Liver (tissue), 9 donors: Measurements from ENCODE around the gene ARHGEF12. TPM values are rescaled to one million over a fixed set of nuclear protein-coding genes. Genes with fewer than 3 reads are reported as not detected.

Experiments used
- DNase-seq: peaks from one replicate; pipeline ENCODE4 v3.0.0-alpha.2; 2017; ENCODE audit warnings: low spot score
- H3K27ac ChIP-seq, 2 donors: one replicate each; pipeline ENCODE4 v1.7.0; 2013; ENCODE audit warnings: inconsistent platforms in 2 of 2, low read length in 2 of 2, control low read depth in 1 of 2, low read depth in 1 of 2, mild to moderate bottlenecking in 1 of 2
- H3K27me3 ChIP-seq, 4 donors: one replicate each; pipeline versions ENCODE4 v1.6.1 to v1.7.0; 2013; ENCODE audit warnings: low read length in 3 of 4, inconsistent platforms in 1 of 4, mild to moderate bottlenecking in 1 of 4, moderate library complexity in 1 of 4; ENCODE audit not compliant: control insufficient read depth in 4 of 4, insufficient read depth in 4 of 4
- H3K36me3 ChIP-seq, 4 donors: one replicate each; pipeline versions ENCODE4 v1.6.1 to v1.7.0; 2013; ENCODE audit warnings: low read length in 3 of 4, mild to moderate bottlenecking in 3 of 4, low read depth in 1 of 4, moderate library complexity in 1 of 4; ENCODE audit not compliant: control insufficient read depth in 4 of 4, insufficient read depth in 3 of 4
- H3K4me1 ChIP-seq, 4 donors: one replicate each; pipeline versions ENCODE4 v1.6.1 to v1.7.0; 2013; ENCODE audit warnings: low read length in 3 of 4, mild to moderate bottlenecking in 3 of 4, moderate library complexity in 1 of 4; ENCODE audit not compliant: control insufficient read depth in 4 of 4, insufficient read depth in 4 of 4
- H3K4me3 ChIP-seq, 3 donors: one replicate each; pipeline versions ENCODE4 v1.6.1 to v1.7.0; 2013; ENCODE audit warnings: low read length in 3 of 3, control low read depth in 1 of 3, low read depth in 1 of 3, mild to moderate bottlenecking in 1 of 3
- H3K9ac ChIP-seq, 2 donors: one replicate each; pipeline ENCODE4 v1.7.0; 2013; ENCODE audit warnings: low read length in 2 of 2, mild to moderate bottlenecking in 2 of 2, moderate library complexity in 2 of 2, control low read depth in 1 of 2, low read depth in 1 of 2
- H3K9me3 ChIP-seq, 4 donors: one replicate each; pipeline versions ENCODE4 v1.6.1 to v1.7.0; 2013; ENCODE audit warnings: low read length in 3 of 4; ENCODE audit not compliant: control insufficient read depth in 4 of 4
- CTCF ChIP-seq: fragments of 150-350 bp; IDR thresholded peaks from 2 replicates; pipeline ENCODE4 v1.5.1; 2017; ENCODE audit warnings: improper control_type of control experiment, low read depth, low read length; ENCODE audit not compliant: missing input control
- EGR1 ChIP-seq, 2 donors: IDR thresholded peaks; 2 replicates each; pipeline ENCODE4 v1.6.1; 2016 to 2018; ENCODE audit warnings: antibody characterized with exemption in 2 of 2, low read depth in 2 of 2
- FOXA1 ChIP-seq: IDR thresholded peaks from 2 replicates; pipeline ENCODE4 v1.6.1; 2016; ENCODE audit warnings: antibody characterized with exemption
- FOXA2 ChIP-seq: IDR thresholded peaks from 2 replicates; pipeline ENCODE4 v1.6.1; 2016; ENCODE audit warnings: antibody characterized with exemption
- GABPA ChIP-seq, 2 donors: IDR thresholded peaks in 1 of 2; conservative IDR thresholded peaks in 1 of 2; 2 replicates each; pipeline ENCODE4 v1.6.1; 2016; ENCODE audit warnings: antibody characterized with exemption in 2 of 2, mild to moderate bottlenecking in 1 of 2, moderate library complexity in 1 of 2
- HNF4A ChIP-seq, 2 donors: conservative IDR thresholded peaks; 2 replicates each; pipeline ENCODE4 v1.6.1; 2016; ENCODE audit warnings: antibody characterized with exemption in 2 of 2, mild to moderate bottlenecking in 2 of 2
- HNF4G ChIP-seq: IDR thresholded peaks from 2 replicates; pipeline ENCODE4 v1.6.1; 2016; ENCODE audit warnings: antibody characterized with exemption
- JUND ChIP-seq, 2 donors: IDR thresholded peaks; 2 replicates each; pipeline ENCODE4 v1.6.1; 2016; ENCODE audit warnings: antibody characterized with exemption in 2 of 2
- MAX ChIP-seq: IDR thresholded peaks from 2 replicates; pipeline ENCODE4 v1.6.1; 2016; ENCODE audit warnings: antibody characterized with exemption
- NR2F2 ChIP-seq: IDR thresholded peaks from 2 replicates; pipeline ENCODE4 v1.6.1; 2016; ENCODE audit warnings: antibody characterized with exemption
- REST ChIP-seq: IDR thresholded peaks from 2 replicates; pipeline ENCODE4 v1.6.1; 2016; ENCODE audit warnings: antibody characterized with exemption, mild to moderate bottlenecking
- RXRA ChIP-seq, 2 donors: IDR thresholded peaks; 2 replicates each; pipeline ENCODE4 v1.6.1; 2017 to 2018; ENCODE audit warnings: antibody characterized with exemption in 2 of 2, mild to moderate bottlenecking in 1 of 2
- SP1 ChIP-seq: IDR thresholded peaks from 2 replicates; pipeline ENCODE4 v1.6.1; 2018; ENCODE audit warnings: antibody characterized with exemption, mild to moderate bottlenecking
- TAF1 ChIP-seq: conservative IDR thresholded peaks from 2 replicates; pipeline ENCODE4 v1.6.1; 2016; ENCODE audit warnings: antibody characterized with exemption, mild to moderate bottlenecking
- WGBS: extraction: QIAGEN DNeasy Blood & Tissue Kit; methylation state at CpG from one replicate; pipeline ENCODE4 v1.1.7; 2013; 5-methylcytosine and 5-hydroxymethylcytosine counted together
- polyA plus RNA-seq, 2 donors: library from polyadenylated mRNA; stranded (reverse) in 1 of 2; unstranded in 1 of 2; fragments of 200-250 nt in 1 of 2; fragments of >200 nt in 1 of 2; fragmentation: Nextera tagmentation in 1 of 2; extraction: Ambion mirVana in 1 of 2; gene quantifications; one replicate each; pipeline versions ENCODE4 v1.2.1 to v1.2.3, GENCODE V29; 2013 to 2015
- total RNA-seq, 2 donors: library from RNA; depleted of rRNA; stranded (reverse); fragments of >200 nt; gene quantifications; one replicate each; pipeline ENCODE4 v1.2.3, GENCODE V29; 2014
- donor health status: healthy.
- donor health status: healthy.
- donor health status: healthy.
- donor health status: healthy.
- donor health status: healthy.

Gene ARHGEF12
- total and polyA plus RNA-seq, 4 donors, result 28.0 to 169 (median 53.9) TPM

GRCh38 chr11:120342226-120342625, 6.0 kb downstream of the ARHGEF12 start:
- DNase-seq, result no peak
- Histone ChIP-seq H3K4me3 (no peak overlapping the region), H3K4me1 (peaks cover 7 to 51% (median 29%) of the 10 kb centered on the region in 4 donors), H3K36me3 (no peaks in the 10 kb centered on the region), H3K27me3 (no peaks in the 10 kb centered on the region), H3K9me3 (no peaks in the 10 kb centered on the region), H3K27ac (peak overlapping the region; percentile 7 to 13), H3K9ac (no peak overlapping the region)
- TF ChIP-seq TAF1, result no peak
- no peak for TF ChIP-seq GABPA (IDR thresholded peaks at IDR 0.05 in 1 of 2, conservative IDR thresholded peaks at IDR 0.05 in 1 of 2)
- TF ChIP-seq HNF4A (conservative IDR thresholded peaks at IDR 0.05), result no peak
- TF ChIP-seq FOXA2, result no peak
- WGBS, result 74% methylated on average over 3 of the region's 3 CpGs

- no peak for DNase-seq
- Histone ChIP-seq H3K27ac (peak overlapping the region; percentile 7 to 13), H3K36me3 (no peaks in the 10 kb centered on the region), H3K4me1 (peaks cover 7 to 54% (median 33%) of the 10 kb centered on the region in 4 donors), H3K9me3 (no peaks in the 10 kb centered on the region), H3K4me3 (no peak overlapping the region), H3K27me3 (no peaks in the 10 kb centered on the region), H3K9ac (no peak overlapping the region)
- WGBS, result 79% methylated on average over 3 of the region's 3 CpGs
- TF ChIP-seq NR2F2 (no peak), EGR1 (IDR thresholded peaks at IDR 0.05; ENCODE audit: low read depth in 2 of 2) (no peak), REST (no peak), GABPA (IDR thresholded peaks at IDR 0.05 in 1 of 2, conservative IDR thresholded peaks at IDR 0.05 in 1 of 2) (no peak), TAF1 (no peak), FOXA2 (no peak), RXRA (IDR thresholded peaks at IDR 0.05) (no peak), CTCF (no peak), JUND (IDR thresholded peaks at IDR 0.05) (no peak), FOXA1 (no peak), SP1 (no peak)
Observed at GRCh38 chr11:120342678-120343077, 6.5 kb downstream of the ARHGEF12 start.

- H3K36me3 ChIP-seq, result no peaks in the 10 kb centered on the region
- H3K27me3 ChIP-seq, result no peaks in the 10 kb centered on the region
- H3K9ac ChIP-seq, result no peak overlapping the region
- H3K27ac ChIP-seq, result peak overlapping the region in 1 of 2 donors; percentile 37
- no peak overlapping the region for H3K4me3 ChIP-seq
- WGBS, result 75% methylated on average over 2 of the region's 2 CpGs
- peaks cover 7 to 56% (median 35%) of the 10 kb centered on the region in 4 donors for H3K4me1 ChIP-seq
- no peaks in the 10 kb centered on the region for H3K9me3 ChIP-seq
- no peak for DNase-seq
- TF ChIP-seq HNF4A (conservative IDR thresholded peaks at IDR 0.05) (no peak), MAX (no peak), NR2F2 (no peak), JUND (IDR thresholded peaks at IDR 0.05) (no peak), HNF4G (no peak)
Observed at GRCh38 chr11:120343429-120343828, 7.2 kb downstream of the ARHGEF12 start.
